Measurements from ENCODE around the gene MED25.

Gene MED25

DNA sequence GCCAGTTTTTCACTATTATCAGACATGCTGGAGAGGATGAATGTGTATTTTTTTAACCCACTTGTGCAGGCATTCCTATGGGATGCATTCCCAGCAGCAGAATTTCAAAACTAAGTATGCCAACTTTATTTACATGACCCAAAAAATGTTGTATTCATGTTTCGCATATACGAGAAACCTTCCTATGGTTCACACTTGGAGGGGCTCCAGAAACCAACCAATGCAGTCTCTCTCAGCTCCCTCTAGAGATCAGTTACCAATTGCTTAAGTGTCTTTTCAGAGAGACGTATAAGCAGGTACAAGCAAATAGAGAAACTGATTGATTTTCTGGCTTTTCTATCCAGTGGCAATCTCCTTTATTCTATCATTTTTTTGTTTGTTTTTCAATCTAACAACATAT, 27.3 kb downstream of the MED25 start:
- no peaks in the 10 kb centered on the region for H4K20me1 ChIP-seq (ENCODE audit: low read depth, low read length)
- H3K9ac ChIP-seq (ENCODE audit: low read length) = no peak overlapping the region
- H3K9me3 ChIP-seq (ENCODE audit: insufficient read depth, low read length) = no peaks in the 10 kb centered on the region
- peaks cover 12% of the 10 kb centered on the region for H3F3A ChIP-seq (ENCODE audit: insufficient read depth)
- no peak overlapping the region for H3K4me2 ChIP-seq (ENCODE audit: low read depth, low read length, poor library complexity, severe bottlenecking)
- no peaks in the 10 kb centered on the region for H3K79me2 ChIP-seq (ENCODE audit: insufficient read depth, low read length)
- H3K4me3 ChIP-seq (ENCODE audit: insufficient read depth, low read length, poor library complexity, severe bottlenecking) = no peak overlapping the region
- H3K9me2 ChIP-seq (replicated peaks; ENCODE audit: insufficient read depth, low read length) = no peaks in the 10 kb centered on the region
- no peak overlapping the region for H2AFZ ChIP-seq (ENCODE audit: low read depth, low read length, severe bottlenecking)
- TF ChIP-seq, protein P1, sequence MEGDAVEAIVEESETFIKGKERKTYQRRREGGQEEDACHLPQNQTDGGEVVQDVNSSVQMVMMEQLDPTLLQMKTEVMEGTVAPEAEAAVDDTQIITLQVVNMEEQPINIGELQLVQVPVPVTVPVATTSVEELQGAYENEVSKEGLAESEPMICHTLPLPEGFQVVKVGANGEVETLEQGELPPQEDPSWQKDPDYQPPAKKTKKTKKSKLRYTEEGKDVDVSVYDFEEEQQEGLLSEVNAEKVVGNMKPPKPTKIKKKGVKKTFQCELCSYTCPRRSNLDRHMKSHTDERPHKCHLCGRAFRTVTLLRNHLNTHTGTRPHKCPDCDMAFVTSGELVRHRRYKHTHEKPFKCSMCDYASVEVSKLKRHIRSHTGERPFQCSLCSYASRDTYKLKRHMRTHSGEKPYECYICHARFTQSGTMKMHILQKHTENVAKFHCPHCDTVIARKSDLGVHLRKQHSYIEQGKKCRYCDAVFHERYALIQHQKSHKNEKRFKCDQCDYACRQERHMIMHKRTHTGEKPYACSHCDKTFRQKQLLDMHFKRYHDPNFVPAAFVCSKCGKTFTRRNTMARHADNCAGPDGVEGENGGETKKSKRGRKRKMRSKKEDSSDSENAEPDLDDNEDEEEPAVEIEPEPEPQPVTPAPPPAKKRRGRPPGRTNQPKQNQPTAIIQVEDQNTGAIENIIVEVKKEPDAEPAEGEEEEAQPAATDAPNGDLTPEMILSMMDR (IDR thresholded peaks at IDR 0.05; ENCODE audit: insufficient read depth, low read length, poor library complexity, severe bottlenecking) = no peak
- TF ChIP-seq EZH2phosphoT487 (conservative IDR thresholded peaks at IDR 0.05; ENCODE audit: low read length) = no peak
- no peak overlapping the region for H3K27ac ChIP-seq (ENCODE audit: low read depth, low read length)
- H3K27me3 ChIP-seq (ENCODE audit: low read length) = no peaks in the 10 kb centered on the region
- H3K36me3 ChIP-seq (ENCODE audit: low read length) = no peaks in the 10 kb centered on the region

DNA sequence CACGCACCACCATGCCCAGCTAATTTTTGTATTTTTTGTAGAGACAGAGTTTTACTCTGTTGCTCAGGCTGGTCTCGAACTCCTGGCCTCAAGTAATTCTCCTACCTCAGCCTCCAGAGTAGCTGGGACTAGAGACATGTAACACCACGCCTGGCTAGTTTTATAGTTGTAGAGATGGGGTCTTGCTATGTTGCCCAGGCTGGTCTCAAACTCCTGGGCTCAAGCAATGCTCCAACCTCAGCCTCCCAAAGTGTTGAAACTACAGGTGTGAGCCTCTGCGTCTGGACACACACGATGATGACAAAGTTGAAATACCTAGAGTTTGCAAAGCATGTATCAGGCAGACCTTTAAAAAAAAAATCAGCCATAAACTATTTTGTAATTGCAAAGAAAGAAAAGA, 28.3 kb downstream of the MED25 start:
- Histone ChIP-seq H3K4me3 (ENCODE audit: insufficient read depth, low read length, poor library complexity, severe bottlenecking) (no peak overlapping the region), H3K4me2 (ENCODE audit: low read depth, low read length, poor library complexity, severe bottlenecking) (no peak overlapping the region), H3K79me2 (ENCODE audit: insufficient read depth, low read length) (no peaks in the 10 kb centered on the region), H3K36me3 (ENCODE audit: low read length) (no peaks in the 10 kb centered on the region), H3K9ac (ENCODE audit: low read length) (no peak overlapping the region), H3K9me2 (replicated peaks; ENCODE audit: insufficient read depth, low read length) (no peaks in the 10 kb centered on the region), H3K27me3 (ENCODE audit: low read length) (no peaks in the 10 kb centered on the region), H2AFZ (ENCODE audit: low read depth, low read length, severe bottlenecking) (no peak overlapping the region), H4K20me1 (ENCODE audit: low read depth, low read length) (no peaks in the 10 kb centered on the region), H3K27ac (ENCODE audit: low read depth, low read length) (no peak overlapping the region), H3K9me3 (ENCODE audit: insufficient read depth, low read length) (no peaks in the 10 kb centered on the region), H3F3A (ENCODE audit: insufficient read depth) (peaks cover 12% of the 10 kb centered on the region)
- TF ChIP-seq EZH2phosphoT487 (conservative IDR thresholded peaks at IDR 0.05; ENCODE audit: low read length) = no peak
- TF ChIP-seq, protein P1 (IDR thresholded peaks at IDR 0.05; ENCODE audit: insufficient read depth, low read length, poor library complexity, severe bottlenecking) = no peak

DNA sequence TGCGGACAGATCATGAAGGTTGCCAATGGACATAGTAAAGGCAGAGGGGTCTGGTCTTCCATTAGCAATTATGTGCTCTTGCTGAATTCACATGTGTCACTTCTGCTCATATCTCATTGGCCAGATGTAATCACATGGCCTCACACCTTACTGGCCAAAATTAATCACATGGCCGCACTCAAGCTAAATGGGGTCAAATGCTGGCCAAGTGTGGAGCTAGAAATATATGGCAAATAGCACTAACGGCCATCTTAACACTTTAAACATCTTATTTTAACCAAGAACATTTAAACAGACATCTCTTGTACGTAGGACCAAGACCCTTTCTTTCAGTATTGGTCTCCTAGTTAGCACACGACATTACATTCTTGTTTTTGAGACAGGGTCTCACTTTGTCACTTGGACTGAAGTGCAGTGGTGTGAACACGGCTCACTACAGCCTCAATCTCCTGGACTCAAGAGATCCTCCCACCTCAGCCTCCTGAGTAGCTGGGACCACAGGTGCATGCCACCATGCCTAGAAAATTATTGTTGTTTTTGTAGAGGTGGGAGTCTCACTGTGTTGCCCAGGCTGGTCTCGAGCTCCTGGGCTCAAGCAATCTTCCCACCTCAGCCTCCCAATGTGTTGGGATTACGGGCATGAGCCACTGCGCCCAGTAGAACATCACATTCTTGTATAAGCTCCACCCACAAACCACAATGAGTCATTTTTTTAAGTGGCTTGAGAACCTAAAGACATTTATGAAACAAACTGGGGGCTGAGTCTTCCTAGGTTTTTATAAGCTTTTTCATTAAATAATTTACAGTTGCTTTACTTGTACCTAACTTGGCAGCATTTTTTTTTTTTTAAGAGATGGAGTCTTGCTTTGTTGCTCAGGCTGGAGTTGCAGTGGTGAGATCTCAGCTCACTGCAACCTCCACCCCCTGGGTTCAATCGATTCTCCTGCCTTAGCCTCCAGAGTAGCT, 29.9 kb downstream of the MED25 start:
- H3K79me2 ChIP-seq (ENCODE audit: insufficient read depth, low read length) = no peaks in the 10 kb centered on the region
- H3K9me3 ChIP-seq (ENCODE audit: insufficient read depth, low read length) = no peaks in the 10 kb centered on the region
- H3K4me2 ChIP-seq (ENCODE audit: low read depth, low read length, poor library complexity, severe bottlenecking) = no peak overlapping the region
- H2AFZ ChIP-seq (ENCODE audit: low read depth, low read length, severe bottlenecking) = no peak overlapping the region
- TF ChIP-seq EZH2phosphoT487 (conservative IDR thresholded peaks at IDR 0.05; ENCODE audit: low read length) = no peak
- TF ChIP-seq, protein P1 (IDR thresholded peaks at IDR 0.05; ENCODE audit: insufficient read depth, low read length, poor library complexity, severe bottlenecking) = no peak
- no peak overlapping the region for H3K27ac ChIP-seq (ENCODE audit: low read depth, low read length)
- H3K9ac ChIP-seq (ENCODE audit: low read length) = no peak overlapping the region
- no peaks in the 10 kb centered on the region for H4K20me1 ChIP-seq (ENCODE audit: low read depth, low read length)
- peaks cover 17% of the 10 kb centered on the region for H3F3A ChIP-seq (ENCODE audit: insufficient read depth)
- H3K4me3 ChIP-seq (ENCODE audit: insufficient read depth, low read length, poor library complexity, severe bottlenecking) = no peak overlapping the region
- H3K36me3 ChIP-seq (ENCODE audit: low read length) = no peaks in the 10 kb centered on the region
- H3K9me2 ChIP-seq (replicated peaks; ENCODE audit: insufficient read depth, low read length) = no peaks in the 10 kb centered on the region
- H3K27me3 ChIP-seq (ENCODE audit: low read length) = no peaks in the 10 kb centered on the region
